Heart left ventricle (tissue), 13 donors: ENCODE measurements around the gene C1QA.

Experiments used
- CTCF ChIP-seq, 12 donors: fragments of 200-600 bp; sonication (generic) in 4 of 12; IDR thresholded peaks; one replicate each; pipeline versions ENCODE4 v1.5.0 to v1.8.0; 2018 to 2022; ENCODE audit warnings: antibody characterized with exemption in 12 of 12, mild to moderate bottlenecking in 5 of 12
- POLR2A ChIP-seq, 2 donors: fragments of 450-650 bp; IDR thresholded peaks; one replicate each; pipeline ENCODE4 v1.6.1; 2017; ENCODE audit warnings: antibody characterized with exemption in 2 of 2, mild to moderate bottlenecking in 2 of 2, moderate library complexity in 2 of 2
- donor health status: ischemic (EF 13 %, LVEDD 7.1; RV severe dilation, severe dysfunction).
- donor health status: DM: no; HTN: yes; CAD: no.
- donor health status: DM: no; HTN: no; CAD: no.
- donor health status: ischemic (EF 25% LVEDD 6.9; RV normal size, moderate dysfunction).
- donor health status: ischemic (EF 25% LVEDD 5.7; RV mildly dilated, moderate dysfunction).
- donor health status: ischemic (EF 35%, LVEDD 5.7; RV mildly dilated, moderate dysfunction).
- donor health status: nonischemic (EF 11% LVEDD 7.7; RV severe dilation, severe dysfunction).
- donor health status: DM: yes; HTN: yes; CAD: no.
- donor health status: PGD.
- donor health status: ischemic (EF 29% LVEDD 5.4; RV normal size, mild dysfunction).
- donor health status: nonischemic (EF 23%, LVEDD 6.1; RV moderate dilation, normal function).

- no peak for TF ChIP-seq CTCF (IDR thresholded peaks at IDR 0.05)
- no peak for TF ChIP-seq POLR2A (IDR thresholded peaks at IDR 0.05)
Measured at GRCh38 chr1:22598736-22599135, 37.7 kb upstream of the C1QA start.
